SK-N-SH (cell line): ENCODE data around the gene TPSB2. TPM values are rescaled to one million over a fixed set of nuclear protein-coding genes. Genes with fewer than 3 reads are reported as not detected.

Experiments used
- CTCF ChIA-PET: fragments of 300-600, 350-600 bp; formaldehyde crosslinking; extraction: SDS; loops from one replicate; lab custom pipeline; 2021; lab: Yijun Ruan, JAX
- POLR2A ChIA-PET: fragments of 350-600 bp; sonication (Branson Sonifier 250); formaldehyde crosslinking; extraction: SDS; loops from one replicate; lab custom pipeline; 2020; ENCODE audit warnings: antibody characterized with exemption, inconsistent platforms; lab: Yijun Ruan, JAX
- DNase-seq: peaks from one replicate; pipeline ENCODE4 v3.0.0; 2012
- H2AFZ ChIP-seq: fragments of 200-600 bp; sonication (generic); 2 replicates; pipeline ENCODE4 v1.8.1; 2016; ENCODE audit warnings: antibody characterized with exemption, mild to moderate bottlenecking, low read depth
- H3F3A ChIP-seq: fragments of 200-600 bp; sonication (generic); replicated peaks from 2 replicates; pipeline ENCODE3; 2016; ENCODE audit warnings: antibody characterized with exemption, mild to moderate bottlenecking; ENCODE audit not compliant: insufficient read depth
- H3K27ac ChIP-seq, 2 experiments: fragments of 200-500 bp in 1 of 2; fragments of 200-600 bp in 1 of 2; sonication (Bioruptor generic) in 1 of 2; sonication (generic), shearing (Covaris generic) in 1 of 2; 2 replicates each; pipeline versions ENCODE4 v1.5.1 to v1.6.1; 2014 to 2016; ENCODE audit warnings: low read depth in 2 of 2, inconsistent platforms in 1 of 2, low read length in 1 of 2, mild to moderate bottlenecking in 1 of 2, mixed read lengths in 1 of 2
- H3K27me3 ChIP-seq: fragments of 200-600 bp; sonication (generic), shearing (Covaris generic); 2 replicates; pipeline ENCODE4 v1.6.1; 2016; ENCODE audit warnings: mixed run types; ENCODE audit not compliant: insufficient read depth
- H3K36me3 ChIP-seq, 2 experiments: fragments of 200-500 bp in 1 of 2; fragments of 200-600 bp in 1 of 2; sonication (Bioruptor generic) in 1 of 2; sonication (generic) in 1 of 2; replicated peaks in 1 of 2; 2 replicates each; pipeline versions ENCODE3 to v1.5.1; 2014 to 2016; ENCODE audit warnings: low read length in 1 of 2, mild to moderate bottlenecking in 1 of 2; ENCODE audit not compliant: insufficient read depth in 2 of 2, control insufficient read depth in 1 of 2
- H3K4me1 ChIP-seq, 2 experiments: fragments of 200-500 bp in 1 of 2; fragments of 200-600 bp in 1 of 2; sonication (Bioruptor generic) in 1 of 2; sonication (generic), shearing (Covaris generic) in 1 of 2; 2 replicates each; pipeline versions ENCODE4 v1.5.1 to v1.6.1; 2014 to 2016; ENCODE audit warnings: low read depth in 1 of 2, low read length in 1 of 2, mixed run types in 1 of 2; ENCODE audit not compliant: insufficient read depth in 2 of 2, control insufficient read depth in 1 of 2
- H3K4me2 ChIP-seq: fragments of 200-600 bp; sonication (generic), shearing (Covaris generic); 2 replicates; pipeline ENCODE4 v1.6.1; 2017; ENCODE audit warnings: mixed run types
- H3K4me3 ChIP-seq, 2 experiments: fragments of 200-500 bp in 1 of 2; fragments of 200-600 bp in 1 of 2; sonication (Bioruptor generic) in 1 of 2; sonication (generic), shearing (Covaris generic) in 1 of 2; 2 replicates each; pipeline versions ENCODE4 v1.5.1 to v1.8.1; 2014 to 2016; ENCODE audit warnings: low read depth in 2 of 2, inconsistent platforms in 1 of 2, low read length in 1 of 2, mild to moderate bottlenecking in 1 of 2, mixed read lengths in 1 of 2, moderate library complexity in 1 of 2
- H3K79me2 ChIP-seq: fragments of 200-600 bp; sonication (generic); 2 replicates; pipeline ENCODE4 v1.8.1; 2017; ENCODE audit warnings: mild to moderate bottlenecking; ENCODE audit not compliant: insufficient read depth
- H3K9ac ChIP-seq: fragments of 200-600 bp; sonication (generic); 2 replicates; pipeline ENCODE4 v1.6.1; 2017; ENCODE audit warnings: mixed run types
- H3K9me2 ChIP-seq: fragments of 200-600 bp; sonication (generic); 2 replicates; pipeline ENCODE4 v1.6.1; 2017; ENCODE audit warnings: mixed run types
- H3K9me3 ChIP-seq: fragments of 200-600 bp; sonication (generic); 2 replicates; pipeline ENCODE4 v1.6.1; 2017; ENCODE audit warnings: mixed run types, mild to moderate bottlenecking, moderate library complexity
- H4K20me1 ChIP-seq: fragments of 200-600 bp; sonication (generic); 2 replicates; pipeline ENCODE4 v1.6.1; 2017; ENCODE audit warnings: mild to moderate bottlenecking, mixed run types; ENCODE audit not compliant: insufficient read depth
- CHD2 ChIP-seq: fragments of 150-350 bp; IDR thresholded peaks from 2 replicates; pipeline ENCODE4 v1.6.1; 2018; ENCODE audit warnings: low read length; ENCODE audit not compliant: partially characterized antibody
- EP300 ChIP-seq, 2 experiments: IDR thresholded peaks; 2 replicates each; pipeline versions ENCODE4 v1.4.0 to v1.6.1; 2012; ENCODE audit warnings: borderline replicate concordance in 1 of 2, low read depth in 1 of 2, low read length in 1 of 2
- FOXM1 ChIP-seq: IDR thresholded peaks from 2 replicates; pipeline ENCODE4 v1.4.0; 2012; ENCODE audit warnings: low read depth, mild to moderate bottlenecking
- MXI1 ChIP-seq: IDR thresholded peaks from 2 replicates; pipeline ENCODE4 v1.6.1; 2012; ENCODE audit warnings: mild to moderate bottlenecking, low read depth, low read length, improper control_type of control experiment
- NFIC ChIP-seq: IDR thresholded peaks from 2 replicates; pipeline ENCODE4 v1.4.0; 2012; ENCODE audit warnings: borderline replicate concordance
- PBX3 ChIP-seq: IDR thresholded peaks from 2 replicates; pipeline ENCODE4; 2012
- REST ChIP-seq: IDR thresholded peaks from 2 replicates; pipeline ENCODE4 v1.6.1; 2012; ENCODE audit warnings: mild to moderate bottlenecking, low read depth, low read length, moderate library complexity
- TAF1 ChIP-seq: IDR thresholded peaks from 2 replicates; pipeline ENCODE4 v1.6.1; 2012; ENCODE audit warnings: low read depth, mild to moderate bottlenecking, low read length, moderate library complexity, borderline replicate concordance
- TCF12 ChIP-seq: IDR thresholded peaks from 2 replicates; pipeline ENCODE4 v1.4.0; 2012
- TEAD4 ChIP-seq: IDR thresholded peaks from 2 replicates; pipeline ENCODE4 v1.4.0; 2012; ENCODE audit warnings: mild to moderate bottlenecking, borderline replicate concordance; ENCODE audit not compliant: insufficient read depth
- WGBS: methylation state at CpG from one replicate; pipeline ENCODE4 v1.1.6; 2017; ENCODE audit warnings: low lambda C conversion rate; 5-methylcytosine and 5-hydroxymethylcytosine counted together
- polyA plus RNA-seq, 3 experiments: library from polyadenylated mRNA; depleted of rRNA; stranded (reverse); fragments of >200 nt; gene quantifications; 2 replicates each; pipeline ENCODE4 v1.2.3, GENCODE V29; 2012

TPSB2 gene
- polyA plus RNA-seq, 1 of the 3 experiments (the other 2 are of a cell fraction), result not detected

- peaks cover 57% of the 10 kb centered on the region for H3K27me3 ChIP-seq
- no peak overlapping the region for H3K27ac ChIP-seq
- H3K9ac ChIP-seq, result no peak overlapping the region
- WGBS, result 8% methylated on average over 2 of the region's 12 CpGs
- H2AFZ ChIP-seq, result no peak overlapping the region
- H3K9me2 ChIP-seq, result no peaks in the 10 kb centered on the region
- H3K9me3 ChIP-seq, result no peaks in the 10 kb centered on the region
- H3F3A ChIP-seq, result no peaks in the 10 kb centered on the region
- H3K4me3 ChIP-seq, result no peak overlapping the region
- DNase-seq, result no peak
- H4K20me1 ChIP-seq, result no peaks in the 10 kb centered on the region
- TF ChIP-seq EP300 (IDR thresholded peaks at IDR 0.05; ENCODE audit: borderline replicate concordance in 1 of 2, low read depth in 1 of 2, low read length in 1 of 2) (no peak), PBX3 (no peak), NFIC (no peak)
- H3K4me2 ChIP-seq, result no peak overlapping the region
- peaks cover 0 to 2% of the 10 kb centered on the region in 2 experiments; a peak in 1 of 4 replicates for H3K4me1 ChIP-seq
- ChIA-PET CTCF (no interaction called here), POLR2A (no interaction called here)
- no peaks in the 10 kb centered on the region for H3K79me2 ChIP-seq
- no peaks in the 10 kb centered on the region for H3K36me3 ChIP-seq
These were observed 28.2 kb upstream of the TPSB2 start for GRCh38 chr16:1258225-1258600.

GRCh38 chr16:1257561-1258224, 27.7 kb upstream of the TPSB2 start:
- peak; percentile 43 for DNase-seq
- no peaks in the 10 kb centered on the region for H3K9me3 ChIP-seq
- CTCF ChIA-PET, result no interaction called here
- POLR2A ChIA-PET, result no interaction called here
- H4K20me1 ChIP-seq, result no peaks in the 10 kb centered on the region
- no peak overlapping the region for H3K4me3 ChIP-seq
- H3K27ac ChIP-seq, result no peak overlapping the region
- no peaks in the 10 kb centered on the region for H3K79me2 ChIP-seq
- H2AFZ ChIP-seq, result no peak overlapping the region
- H3K36me3 ChIP-seq, result no peaks in the 10 kb centered on the region
- H3K27me3 ChIP-seq, result peaks cover 54% of the 10 kb centered on the region
- no peaks in the 10 kb centered on the region for H3K9me2 ChIP-seq
- no peak overlapping the region for H3K4me2 ChIP-seq
- H3F3A ChIP-seq, result no peaks in the 10 kb centered on the region
- no peak for TF ChIP-seq MXI1
- no peak for TF ChIP-seq FOXM1
- no peak for TF ChIP-seq TEAD4
- no peak for TF ChIP-seq REST
- TF ChIP-seq CHD2, result no peak
- no peak for TF ChIP-seq TAF1
- no peak for TF ChIP-seq TCF12
- TF ChIP-seq EP300 (IDR thresholded peaks at IDR 0.05; ENCODE audit: borderline replicate concordance in 1 of 2, low read depth in 1 of 2, low read length in 1 of 2), result no peak
- TF ChIP-seq NFIC, result no peak
- H3K9ac ChIP-seq, result no peak overlapping the region
- peaks cover 0 to 2% of the 10 kb centered on the region in 2 experiments; a peak in 1 of 4 replicates for H3K4me1 ChIP-seq
- WGBS, result 40% methylated on average over 4 of the region's 34 CpGs
